Neural cell (in vitro differentiated cells): ENCODE data around the gene CRK. TPM values are rescaled to one million over a fixed set of nuclear protein-coding genes. Genes with fewer than 3 reads are reported as not detected.

Source experiments
- H2AFZ ChIP-seq: fragments of 200-600, 300-800 bp; sonication (generic), shearing (Covaris generic); 2 replicates; pipeline ENCODE4 v1.6.0; 2014; ENCODE audit warnings: low read depth, mild to moderate bottlenecking, antibody characterized with exemption, low read length, moderate library complexity
- H3F3A ChIP-seq: fragments of 200-600 bp; shearing (Covaris generic); 2 replicates; pipeline ENCODE4 v1.6.1; 2016; ENCODE audit warnings: mild to moderate bottlenecking, moderate library complexity, mixed read lengths, antibody characterized with exemption, low read length; ENCODE audit not compliant: insufficient read depth, poor library complexity, severe bottlenecking
- H3K27ac ChIP-seq: fragments of 200-600, 300-800 bp; sonication (generic), shearing (Covaris generic); 2 replicates; pipeline ENCODE4 v1.5.1; 2014; ENCODE audit warnings: mild to moderate bottlenecking, low read length, moderate library complexity
- H3K27me3 ChIP-seq: fragments of 300-800, 200-600 bp; sonication (generic), shearing (Covaris generic); 2 replicates; pipeline ENCODE4 v1.6.0; 2014; ENCODE audit warnings: mild to moderate bottlenecking, low read depth, low read length, moderate library complexity; ENCODE audit not compliant: insufficient read depth
- H3K36me3 ChIP-seq: fragments of 300-800, 200-600 bp; sonication (generic), shearing (Covaris generic); 2 replicates; pipeline ENCODE4 v1.5.1; 2014; ENCODE audit warnings: mild to moderate bottlenecking, antibody characterized with exemption, low read length, moderate library complexity; ENCODE audit not compliant: insufficient read depth
- H3K4me2 ChIP-seq: fragments of 300-800, 200-600 bp; sonication (generic), shearing (Covaris generic); 2 replicates; pipeline ENCODE4 v1.6.0; 2014; ENCODE audit warnings: mild to moderate bottlenecking, low read length
- H3K4me3 ChIP-seq: fragments of 300-800, 200-600 bp; sonication (generic), shearing (Covaris generic); 2 replicates; pipeline ENCODE4 v1.5.1; 2014; ENCODE audit warnings: mild to moderate bottlenecking, low read length, moderate library complexity
- H3K79me2 ChIP-seq: fragments of 200-600 bp; shearing (Covaris generic); replicated peaks from 2 replicates; pipeline ENCODE4 v1.6.0; 2014; ENCODE audit warnings: mild to moderate bottlenecking, low read length, moderate library complexity; ENCODE audit not compliant: insufficient read depth
- H3K9ac ChIP-seq: fragments of 300-800, 200-600 bp; sonication (generic), shearing (Covaris generic); 2 replicates; pipeline ENCODE4 v1.6.1; 2016; ENCODE audit warnings: mild to moderate bottlenecking, low read length, mixed read lengths
- H3K9me2 ChIP-seq: fragments of 200-600 bp; shearing (Covaris generic); 2 replicates; pipeline ENCODE4 v1.6.1; 2016; ENCODE audit warnings: mild to moderate bottlenecking, low read length, mixed read lengths; ENCODE audit not compliant: insufficient read depth
- H3K9me3 ChIP-seq: fragments of 200-600, 300-800 bp; sonication (generic), shearing (Covaris generic); 2 replicates; pipeline ENCODE4 v1.6.1; 2016; ENCODE audit warnings: mild to moderate bottlenecking, mixed run types, low read length, moderate library complexity, mixed read lengths
- H4K20me1 ChIP-seq: fragments of 200-600 bp; shearing (Covaris generic); 2 replicates; pipeline ENCODE4 v1.6.1; 2016; ENCODE audit warnings: mild to moderate bottlenecking, mixed run types; ENCODE audit not compliant: insufficient read depth
- CTCF ChIP-seq: fragments of 450-650 bp; IDR thresholded peaks from 2 replicates; pipeline ENCODE4 v1.5.1; 2014; ENCODE audit warnings: antibody characterized with exemption, mild to moderate bottlenecking, moderate library complexity; ENCODE audit not compliant: poor library complexity, severe bottlenecking
- EP300 ChIP-seq: fragments of 450-650 bp; conservative IDR thresholded peaks from 2 replicates; pipeline ENCODE4 v1.6.1; 2014; ENCODE audit warnings: antibody characterized with exemption, mild to moderate bottlenecking, moderate library complexity; ENCODE audit not compliant: poor library complexity, severe bottlenecking
- EZH2 ChIP-seq: fragments of 200-600, 300-800 bp; shearing (Covaris generic), sonication (generic); IDR thresholded peaks from 2 replicates; pipeline ENCODE4 v1.6.1; 2014; ENCODE audit warnings: antibody characterized with exemption, low read length, borderline replicate concordance, mild to moderate bottlenecking; ENCODE audit not compliant: insufficient read depth, poor library complexity, severe bottlenecking
- MXI1 ChIP-seq: fragments of 450-650 bp; conservative IDR thresholded peaks from 2 replicates; pipeline ENCODE4 v1.6.1; 2014; ENCODE audit warnings: antibody characterized with exemption, mild to moderate bottlenecking; ENCODE audit not compliant: poor library complexity, severe bottlenecking
- POLR2AphosphoS5 ChIP-seq: IDR thresholded peaks from 2 replicates; pipeline ENCODE4 v1.6.1; 2012
- RAD21 ChIP-seq: fragments of 450-650 bp; conservative IDR thresholded peaks from 2 replicates; pipeline ENCODE4 v1.6.1; 2014; ENCODE audit warnings: antibody characterized with exemption, mild to moderate bottlenecking, moderate library complexity
- REST ChIP-seq: IDR thresholded peaks from 2 replicates; pipeline ENCODE4 v1.6.1; 2012; ENCODE audit warnings: borderline replicate concordance
- SMC3 ChIP-seq: fragments of 450-650 bp; conservative IDR thresholded peaks from 2 replicates; pipeline ENCODE4 v1.6.1; 2014; ENCODE audit warnings: antibody characterized with exemption, mild to moderate bottlenecking, moderate library complexity; ENCODE audit not compliant: poor library complexity
- TAF1 ChIP-seq: IDR thresholded peaks from 2 replicates; pipeline ENCODE4 v1.6.1; 2012; ENCODE audit warnings: low read depth
- polyA plus RNA-seq: library from polyadenylated mRNA; depleted of rRNA; stranded (reverse); fragments of >200 nt; gene quantifications from 2 replicates; pipeline ENCODE4 v1.2.3, GENCODE V29; 2014

Gene CRK
- polyA plus RNA-seq, 1 donor from 2014 or later: 111 TPM

DNA sequence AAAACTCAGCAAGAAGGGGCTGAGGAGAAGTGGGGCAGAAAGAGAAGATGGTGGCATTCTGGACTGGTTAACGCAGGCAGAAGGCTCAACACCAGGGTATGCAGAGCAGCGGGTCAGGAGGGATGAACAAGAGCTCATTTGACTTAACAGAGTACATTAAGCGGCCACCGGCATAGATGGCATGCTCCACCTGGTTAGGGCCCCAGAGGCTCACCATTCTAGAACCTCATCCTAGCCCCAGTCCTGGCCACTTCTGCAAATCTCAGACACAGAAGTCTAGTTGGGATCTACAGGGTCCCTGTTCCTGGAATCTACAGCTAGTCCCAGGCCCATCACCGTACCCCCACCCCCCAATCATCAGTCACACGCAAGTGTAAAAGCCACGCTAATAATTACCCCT is 38.2 kb upstream of the CRK start:
- no peaks in the 10 kb centered on the region for H3K9me3 ChIP-seq
- peaks cover 11% of the 10 kb centered on the region for H3K27me3 ChIP-seq
- H3K9me2 ChIP-seq: no peaks in the 10 kb centered on the region
- no peaks in the 10 kb centered on the region for H3K36me3 ChIP-seq
- H4K20me1 ChIP-seq: no peaks in the 10 kb centered on the region
- H3F3A ChIP-seq: no peaks in the 10 kb centered on the region
- H3K4me2 ChIP-seq: no peak overlapping the region
- H3K4me3 ChIP-seq: no peak overlapping the region
- H3K27ac ChIP-seq: no peak overlapping the region
- no peak for TF ChIP-seq MXI1
- no peak for TF ChIP-seq EZH2
- no peak for TF ChIP-seq REST
- TF ChIP-seq CTCF: no peak
- TF ChIP-seq RAD21: no peak
- TF ChIP-seq TAF1: no peak
- TF ChIP-seq POLR2AphosphoS5: no peak
- TF ChIP-seq EP300: no peak
- TF ChIP-seq SMC3: no peak
- no peak overlapping the region for H2AFZ ChIP-seq
- no peak overlapping the region for H3K9ac ChIP-seq
- H3K79me2 ChIP-seq: no peaks in the 10 kb centered on the region

DNA sequence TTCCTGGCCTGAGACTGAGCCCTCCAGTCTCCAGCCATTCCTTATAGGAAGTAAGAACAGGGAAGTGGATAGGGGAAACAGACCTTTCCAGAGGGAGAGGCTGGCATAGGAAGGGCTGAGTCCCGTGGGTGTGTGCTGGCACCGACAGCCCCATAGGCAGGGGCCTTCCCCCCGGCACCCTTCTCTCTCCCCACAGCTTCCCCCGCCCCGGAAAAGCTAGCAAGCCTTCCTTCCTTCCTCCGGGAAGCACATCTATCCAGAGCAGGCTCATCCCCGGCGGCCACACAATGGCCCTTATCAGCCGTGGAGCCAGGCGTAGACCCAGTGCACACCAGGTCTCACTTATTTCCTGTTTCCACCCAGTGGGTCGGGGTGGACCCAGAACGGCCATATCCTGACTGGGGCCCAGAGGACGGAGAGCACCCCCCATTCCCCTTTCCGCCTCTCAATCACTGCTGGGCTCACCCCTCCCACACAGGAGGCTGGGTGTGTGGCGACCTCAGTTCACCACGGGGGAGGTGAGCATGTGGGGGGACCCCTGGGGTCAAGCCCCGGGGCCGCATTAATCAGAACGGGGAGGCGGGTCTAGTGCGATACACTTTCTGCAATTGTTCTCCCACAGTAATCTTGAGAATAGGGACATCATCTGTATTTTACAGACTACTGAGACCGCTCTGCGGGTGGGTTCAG is 37.4 kb upstream of the CRK start:
- Histone ChIP-seq H4K20me1 (no peaks in the 10 kb centered on the region), H3K27ac (no peak overlapping the region), H3F3A (no peaks in the 10 kb centered on the region), H3K27me3 (peaks cover 11% of the 10 kb centered on the region), H3K4me2 (no peak overlapping the region), H3K9me3 (no peaks in the 10 kb centered on the region), H3K4me3 (no peak overlapping the region), H3K9ac (no peak overlapping the region), H3K9me2 (no peaks in the 10 kb centered on the region), H3K79me2 (no peaks in the 10 kb centered on the region), H2AFZ (no peak overlapping the region), H3K36me3 (no peaks in the 10 kb centered on the region)
- TF ChIP-seq TAF1 (no peak), EZH2 (no peak), POLR2AphosphoS5 (no peak), EP300 (no peak), REST (no peak), SMC3 (no peak), CTCF (no peak), RAD21 (no peak), MXI1 (no peak)
